ENCODE results near the gene RBKS. TPM values are rescaled to one million over a fixed set of nuclear protein-coding genes. Genes with fewer than 3 reads are reported as not detected.

The RBKS gene
- total and polyA plus RNA-seq, 4 donors: 0.90 to 6.5 (median 4.6) TPM

GRCh38 chr2:27839022-27839618 is 51.1 kb downstream of the RBKS start:
- no peak overlapping the region for H3K27ac ChIP-seq (ENCODE audit: low read depth in 1 of 2, low read length in 2 of 2)
- no peak for ATAC-seq (ENCODE audit: low FRiP score)
- no peak overlapping the region for H3K4me3 ChIP-seq (ENCODE audit: low read length in 2 of 2)
- no peaks in the 10 kb centered on the region for H3K9me3 ChIP-seq (ENCODE audit: control insufficient read depth, low read length)
- 69 to 72% methylated on average over 3 of the region's 3 CpGs for WGBS, 2 donors
- no peaks in the 10 kb centered on the region for H3K27me3 ChIP-seq (ENCODE audit: control insufficient read depth in 1 of 2, insufficient read depth in 2 of 2, low read length in 1 of 2)
- intact Hi-C loops (cut with DNase I): no loop called here
- no peaks in the 10 kb centered on the region for H3K36me3 ChIP-seq (ENCODE audit: control insufficient read depth in 1 of 2, insufficient read depth in 2 of 2, low read length in 1 of 2)
- no peak for DNase-seq
- no peaks in the 10 kb centered on the region for H3K4me1 ChIP-seq (ENCODE audit: control insufficient read depth in 1 of 2, insufficient read depth in 2 of 2, low read length in 2 of 2)

GRCh38 chr2:27838502-27838901 is 51.7 kb downstream of the RBKS start:
- H3K4me1 ChIP-seq (ENCODE audit: control insufficient read depth in 1 of 2, insufficient read depth in 2 of 2, low read length in 2 of 2): no peaks in the 10 kb centered on the region
- no peaks in the 10 kb centered on the region for H3K9me3 ChIP-seq (ENCODE audit: control insufficient read depth, low read length)
- no peak overlapping the region for H3K27ac ChIP-seq (ENCODE audit: low read depth in 1 of 2, low read length in 2 of 2)
- no peaks in the 10 kb centered on the region for H3K36me3 ChIP-seq (ENCODE audit: control insufficient read depth in 1 of 2, insufficient read depth in 2 of 2, low read length in 1 of 2)
- no peak overlapping the region for H3K4me3 ChIP-seq (ENCODE audit: low read length in 2 of 2)
- intact Hi-C loops (cut with DNase I): no loop called here
- ATAC-seq (ENCODE audit: low FRiP score) (no peak), DNase-seq (no peak)
- no peaks in the 10 kb centered on the region for H3K27me3 ChIP-seq (ENCODE audit: control insufficient read depth in 1 of 2, insufficient read depth in 2 of 2, low read length in 1 of 2)

- no peaks in the 10 kb centered on the region for H3K27me3 ChIP-seq (ENCODE audit: control insufficient read depth in 1 of 2, insufficient read depth in 2 of 2, low read length in 1 of 2)
- no peaks in the 10 kb centered on the region for H3K9me3 ChIP-seq (ENCODE audit: control insufficient read depth, low read length)
- H3K4me1 ChIP-seq (ENCODE audit: control insufficient read depth in 1 of 2, insufficient read depth in 2 of 2, low read length in 2 of 2): no peaks in the 10 kb centered on the region
- no peak for ATAC-seq (ENCODE audit: low FRiP score)
- 37 to 38% methylated on average over 1 of the region's 1 CpG for WGBS, 2 donors
- DNase-seq: no peak
- intact Hi-C loops (cut with DNase I): no loop called here
- no peaks in the 10 kb centered on the region for H3K36me3 ChIP-seq (ENCODE audit: control insufficient read depth in 1 of 2, insufficient read depth in 2 of 2, low read length in 1 of 2)
- H3K4me3 ChIP-seq (ENCODE audit: low read length in 2 of 2): no peak overlapping the region
- no peak overlapping the region for H3K27ac ChIP-seq (ENCODE audit: low read depth in 1 of 2, low read length in 2 of 2)
Observed at GRCh38 chr2:27833931-27834330, 56.3 kb downstream of the RBKS start.

GRCh38 chr2:27832396-27832795 is 57.8 kb downstream of the RBKS start:
- Histone ChIP-seq H3K27ac (ENCODE audit: low read depth in 1 of 2, low read length in 2 of 2) (no peak overlapping the region), H3K9me3 (ENCODE audit: control insufficient read depth, low read length) (no peaks in the 10 kb centered on the region), H3K4me3 (ENCODE audit: low read length in 2 of 2) (no peak overlapping the region), H3K27me3 (ENCODE audit: control insufficient read depth in 1 of 2, insufficient read depth in 2 of 2, low read length in 1 of 2) (no peaks in the 10 kb centered on the region), H3K36me3 (ENCODE audit: control insufficient read depth in 1 of 2, insufficient read depth in 2 of 2, low read length in 1 of 2) (no peaks in the 10 kb centered on the region), H3K4me1 (ENCODE audit: control insufficient read depth in 1 of 2, insufficient read depth in 2 of 2, low read length in 2 of 2) (no peaks in the 10 kb centered on the region)
- DNase-seq (no peak), ATAC-seq (ENCODE audit: low FRiP score) (no peak)
- intact Hi-C loops (cut with DNase I): no loop called here
- 53 to 60% methylated on average over 2 of the region's 2 CpGs for WGBS, 2 donors

DNA sequence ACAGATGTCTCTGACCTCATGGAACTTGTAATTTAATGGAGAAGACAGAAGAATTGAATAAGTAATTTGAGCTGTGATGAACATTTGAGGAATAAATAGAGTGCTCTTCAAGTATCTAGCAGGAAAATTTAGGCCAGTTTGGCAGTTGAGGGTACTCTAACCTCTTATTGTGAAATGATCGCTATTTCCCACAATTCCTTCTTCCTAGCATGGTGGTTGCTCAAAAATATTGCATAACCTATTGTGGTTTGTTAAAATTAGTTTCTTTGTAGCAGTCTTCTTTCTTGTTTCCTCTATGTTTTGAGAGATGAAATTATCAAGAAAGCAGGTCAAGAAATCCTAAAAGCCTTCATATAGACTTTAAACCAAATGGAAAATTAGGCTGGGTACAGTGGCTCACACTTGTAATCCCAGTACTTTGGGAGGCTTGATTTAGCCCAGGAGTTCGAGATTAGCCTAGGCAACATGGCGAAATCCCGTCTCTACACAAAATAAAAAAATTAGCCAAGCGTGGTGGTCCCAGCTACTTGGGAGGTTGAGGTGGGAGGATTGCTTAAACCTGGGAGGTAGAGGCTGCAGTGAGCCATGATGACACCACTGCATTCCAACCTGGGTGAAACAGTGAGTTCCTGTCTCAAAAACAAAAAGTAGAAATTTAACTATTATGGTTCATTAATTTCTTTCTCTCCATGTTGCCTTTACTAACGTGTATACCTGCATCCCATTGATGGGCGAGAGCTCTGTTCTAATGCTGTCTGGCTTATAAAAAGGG is 58.7 kb downstream of the RBKS start:
- ATAC-seq (ENCODE audit: low FRiP score) (no peak), DNase-seq (no peak)
- intact Hi-C loops (cut with DNase I): no loop called here
- Histone ChIP-seq H3K36me3 (ENCODE audit: control insufficient read depth in 1 of 2, insufficient read depth in 2 of 2, low read length in 1 of 2) (no peaks in the 10 kb centered on the region), H3K27ac (ENCODE audit: low read depth in 1 of 2, low read length in 2 of 2) (no peak overlapping the region), H3K27me3 (ENCODE audit: control insufficient read depth in 1 of 2, insufficient read depth in 2 of 2, low read length in 1 of 2) (no peaks in the 10 kb centered on the region), H3K4me1 (ENCODE audit: control insufficient read depth in 1 of 2, insufficient read depth in 2 of 2, low read length in 2 of 2) (no peaks in the 10 kb centered on the region), H3K9me3 (ENCODE audit: control insufficient read depth, low read length) (no peaks in the 10 kb centered on the region), H3K4me3 (ENCODE audit: low read length in 2 of 2) (no peak overlapping the region)
- WGBS, 2 donors: 95 to 97% methylated on average over 7 of the region's 7 CpGs

- Histone ChIP-seq H3K9me3 (ENCODE audit: control insufficient read depth, low read length) (no peaks in the 10 kb centered on the region), H3K27me3 (ENCODE audit: control insufficient read depth in 1 of 2, insufficient read depth in 2 of 2, low read length in 1 of 2) (no peaks in the 10 kb centered on the region), H3K4me1 (ENCODE audit: control insufficient read depth in 1 of 2, insufficient read depth in 2 of 2, low read length in 2 of 2) (no peaks in the 10 kb centered on the region), H3K36me3 (ENCODE audit: control insufficient read depth in 1 of 2, insufficient read depth in 2 of 2, low read length in 1 of 2) (no peaks in the 10 kb centered on the region), H3K4me3 (ENCODE audit: low read length in 2 of 2) (no peak overlapping the region), H3K27ac (ENCODE audit: low read depth in 1 of 2, low read length in 2 of 2) (no peak overlapping the region)
- intact Hi-C loops (cut with DNase I): no loop called here
- DNase-seq (no peak), ATAC-seq (ENCODE audit: low FRiP score) (no peak)
- WGBS, 2 donors: 97% methylated on average over 4 of the region's 4 CpGs
Observed at GRCh38 chr2:27830656-27831055, 59.5 kb downstream of the RBKS start.

GRCh38 chr2:27829791-27830190 is 60.4 kb downstream of the RBKS start:
- ATAC-seq (ENCODE audit: low FRiP score) (no peak), DNase-seq (no peak)
- no peak overlapping the region for H3K27ac ChIP-seq (ENCODE audit: low read depth in 1 of 2, low read length in 2 of 2)
- intact Hi-C loops (cut with DNase I): loop anchor here in 1 of 2 donors (10.0 kb wide), 1 partner anchor 55 kb away; no protein-coding TSS in a partner anchor
- no peaks in the 10 kb centered on the region for H3K27me3 ChIP-seq (ENCODE audit: control insufficient read depth in 1 of 2, insufficient read depth in 2 of 2, low read length in 1 of 2)
- H3K9me3 ChIP-seq (ENCODE audit: control insufficient read depth, low read length): no peaks in the 10 kb centered on the region
- no peaks in the 10 kb centered on the region for H3K4me1 ChIP-seq (ENCODE audit: control insufficient read depth in 1 of 2, insufficient read depth in 2 of 2, low read length in 2 of 2)
- 92 to 94% methylated on average over 3 of the region's 3 CpGs for WGBS, 2 donors
- no peaks in the 10 kb centered on the region for H3K36me3 ChIP-seq (ENCODE audit: control insufficient read depth in 1 of 2, insufficient read depth in 2 of 2, low read length in 1 of 2)
- H3K4me3 ChIP-seq (ENCODE audit: low read length in 2 of 2): no peak overlapping the region

DNA sequence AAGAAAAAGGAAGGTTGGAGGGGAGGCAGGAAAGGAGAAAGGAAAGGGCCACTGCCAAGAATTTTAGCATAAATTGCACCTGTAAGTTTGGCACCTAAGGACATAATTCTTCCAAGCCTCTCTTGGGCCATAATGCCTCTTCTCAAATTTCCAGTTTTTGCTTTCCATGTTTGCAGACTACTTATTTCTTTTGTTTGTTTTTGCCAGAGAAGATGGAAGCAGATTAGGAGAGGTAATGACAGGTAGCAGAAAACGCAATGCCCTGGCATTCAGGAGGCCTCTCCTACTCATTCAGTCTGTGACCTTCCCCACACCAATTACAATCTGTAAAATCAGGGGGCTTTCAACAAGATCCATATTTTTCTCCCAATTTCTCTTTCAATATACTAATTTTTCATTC is 61.9 kb downstream of the RBKS start:
- Histone ChIP-seq H3K27ac (ENCODE audit: low read depth in 1 of 2, low read length in 2 of 2) (no peak overlapping the region), H3K4me1 (ENCODE audit: control insufficient read depth in 1 of 2, insufficient read depth in 2 of 2, low read length in 2 of 2) (no peaks in the 10 kb centered on the region), H3K36me3 (ENCODE audit: control insufficient read depth in 1 of 2, insufficient read depth in 2 of 2, low read length in 1 of 2) (no peaks in the 10 kb centered on the region), H3K27me3 (ENCODE audit: control insufficient read depth in 1 of 2, insufficient read depth in 2 of 2, low read length in 1 of 2) (no peaks in the 10 kb centered on the region), H3K9me3 (ENCODE audit: control insufficient read depth, low read length) (no peaks in the 10 kb centered on the region), H3K4me3 (ENCODE audit: low read length in 2 of 2) (no peak overlapping the region)
- WGBS, 2 donors: 81 to 87% methylated on average over 1 of the region's 1 CpG
- intact Hi-C loops (cut with DNase I): loop anchor here in 1 of 2 donors (10.0 kb wide), 1 partner anchor 56 kb away; no protein-coding TSS in a partner anchor
- DNase-seq (no peak), ATAC-seq (ENCODE audit: low FRiP score) (no peak)

- DNase-seq (no peak), ATAC-seq (ENCODE audit: low FRiP score) (no peak)
- Histone ChIP-seq H3K9me3 (ENCODE audit: control insufficient read depth, low read length) (no peaks in the 10 kb centered on the region), H3K4me3 (ENCODE audit: low read length in 2 of 2) (no peak overlapping the region), H3K4me1 (ENCODE audit: control insufficient read depth in 1 of 2, insufficient read depth in 2 of 2, low read length in 2 of 2) (no peaks in the 10 kb centered on the region), H3K27me3 (ENCODE audit: control insufficient read depth in 1 of 2, insufficient read depth in 2 of 2, low read length in 1 of 2) (no peaks in the 10 kb centered on the region), H3K27ac (ENCODE audit: low read depth in 1 of 2, low read length in 2 of 2) (no peak overlapping the region), H3K36me3 (ENCODE audit: control insufficient read depth in 1 of 2, insufficient read depth in 2 of 2, low read length in 1 of 2) (no peaks in the 10 kb centered on the region)
- intact Hi-C loops (cut with DNase I): loop anchor here in 1 of 2 donors (10.0 kb wide), 1 partner anchor 60 kb away; no protein-coding TSS in a partner anchor
- 97% methylated on average over 1 of the region's 1 CpG for WGBS, 2 donors
Observed at GRCh38 chr2:27824401-27824800, 65.8 kb downstream of the RBKS start.

Measured in aorta (tissue), 5 donors.